Measurements from ENCODE around the gene MAP3K8. TPM values are rescaled to one million over a fixed set of nuclear protein-coding genes. Genes with fewer than 3 reads are reported as not detected.
A peak's percentile ranks its signal among the peaks of the same experiment; 100 is the strongest.

MAP3K8 gene
- total and polyA plus RNA-seq, 7 donors, result 2.4 to 8.3 (median 4.4) TPM

DNA sequence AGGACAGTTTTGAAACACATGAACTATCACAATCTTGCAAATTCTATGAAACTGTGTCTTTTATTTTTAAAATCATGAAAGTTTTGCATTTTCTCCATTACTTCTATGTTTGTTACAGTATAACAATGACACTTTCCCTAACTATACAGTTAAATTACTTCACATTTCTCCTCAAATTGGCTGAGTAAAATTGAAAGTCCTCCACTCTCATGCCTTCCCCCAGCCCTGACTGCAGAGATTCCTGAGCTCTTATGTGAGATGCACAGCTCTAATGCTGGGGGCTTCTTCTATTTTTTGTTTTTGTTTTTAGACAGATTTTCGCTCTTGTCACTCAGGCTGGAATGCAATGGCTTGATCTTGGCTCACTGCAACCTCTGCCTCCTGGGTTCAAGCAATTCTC lies 22.7 kb upstream of the MAP3K8 start:
- H3K4me3 ChIP-seq, result no peak overlapping the region
- WGBS, 3 donors, result 100% methylated on average over 1 of the region's 1 CpG
- DNase-seq, result no peak
- peaks cover 4% of the 10 kb centered on the region for H3K4me1 ChIP-seq
- no peak for TF ChIP-seq CTCF (IDR thresholded peaks at IDR 0.05)
- H3K27ac ChIP-seq, result no peak overlapping the region
- no peaks in the 10 kb centered on the region for H3K9me3 ChIP-seq
- no peaks in the 10 kb centered on the region for H3K36me3 ChIP-seq (ENCODE audit: insufficient read depth in 1 of 2, low read depth in 1 of 2)
- intact Hi-C loops (cut with DNase I), result loop anchor here (5.0 kb wide), 2 partner anchors 121 to 176 kb away; no protein-coding TSS in a partner anchor
- no peaks in the 10 kb centered on the region for H3K27me3 ChIP-seq (ENCODE audit: insufficient read depth in 3 of 3, low read length in 2 of 3)
- ATAC-seq, result no peak

DNA sequence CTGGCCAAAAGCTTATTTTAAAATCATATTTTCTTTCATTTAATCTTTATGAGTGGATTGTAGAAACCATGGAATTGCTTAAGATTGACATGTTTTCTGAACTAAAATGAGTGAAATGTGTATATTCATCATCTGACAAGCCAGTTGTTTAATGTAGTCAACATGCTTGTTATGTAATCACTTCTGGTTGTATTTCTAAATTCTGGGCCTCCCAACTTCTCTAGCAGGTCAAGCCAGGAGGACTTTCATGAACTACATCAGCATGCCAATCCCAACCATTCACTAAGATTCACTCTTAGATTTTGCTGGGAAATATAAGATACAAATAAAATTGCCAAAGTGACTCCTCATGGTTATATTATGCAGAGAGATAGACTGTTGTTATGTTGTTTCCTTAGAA lies 21.1 kb upstream of the MAP3K8 start:
- Histone ChIP-seq H3K4me1 (peaks cover 4% of the 10 kb centered on the region), H3K9me3 (no peaks in the 10 kb centered on the region), H3K27me3 (ENCODE audit: insufficient read depth in 3 of 3, low read length in 2 of 3) (no peaks in the 10 kb centered on the region), H3K36me3 (ENCODE audit: insufficient read depth in 1 of 2, low read depth in 1 of 2) (no peaks in the 10 kb centered on the region), H3K27ac (no peak overlapping the region), H3K4me3 (no peak overlapping the region)
- DNase-seq, result no peak
- ATAC-seq, result no peak
- TF ChIP-seq CTCF (IDR thresholded peaks at IDR 0.05), result no peak
- intact Hi-C loops (cut with DNase I), result loop anchor here (5.0 kb wide), 2 partner anchors 119 to 174 kb away; no protein-coding TSS in a partner anchor

DNA sequence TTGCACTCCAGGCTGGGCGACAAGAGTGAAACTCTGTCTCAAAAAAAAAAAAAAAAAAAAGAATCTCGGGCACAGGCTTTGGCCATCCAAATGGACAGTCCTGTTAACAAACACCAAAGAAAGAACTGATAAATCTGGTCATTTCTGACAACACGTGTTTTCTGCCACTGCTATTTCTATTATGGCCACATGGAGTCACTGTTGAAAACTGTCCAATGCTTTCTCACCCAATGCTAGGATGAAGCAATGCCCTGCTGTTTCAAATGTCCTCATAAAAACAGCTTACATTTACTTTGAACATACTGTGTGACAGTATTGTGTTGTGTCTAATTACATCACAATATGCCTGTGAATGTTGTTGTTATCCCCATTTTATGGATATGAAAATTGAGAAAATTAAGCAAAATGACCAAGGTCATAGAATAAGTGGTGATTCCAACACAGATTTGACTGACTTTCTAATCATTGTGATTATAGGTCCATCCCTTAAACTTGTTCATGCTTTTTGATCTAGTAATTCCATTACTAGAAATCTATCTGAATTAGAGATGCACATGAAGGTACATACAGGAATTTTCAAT lies 19.9 kb upstream of the MAP3K8 start:
- intact Hi-C loops (cut with DNase I), result loop anchor here (1.0 to 5.0 kb wide), 3 partner anchors 118 to 173 kb away; no protein-coding TSS in a partner anchor
- no peaks in the 10 kb centered on the region for H3K9me3 ChIP-seq
- 29 to 43% (median 33%) methylated on average over 3 of the region's 3 CpGs for WGBS, 3 donors
- H3K36me3 ChIP-seq (ENCODE audit: insufficient read depth in 1 of 2, low read depth in 1 of 2), result no peaks in the 10 kb centered on the region
- peak; percentile 73 to 96 (median 84) for ATAC-seq
- peak; percentile 86 for TF ChIP-seq CTCF (IDR thresholded peaks at IDR 0.05)
- no peak overlapping the region for H3K27ac ChIP-seq
- no peak overlapping the region for H3K4me3 ChIP-seq
- H3K4me1 ChIP-seq, result peaks cover 4% of the 10 kb centered on the region
- no peaks in the 10 kb centered on the region for H3K27me3 ChIP-seq (ENCODE audit: insufficient read depth in 3 of 3, low read length in 2 of 3)
- no peak for DNase-seq

DNA sequence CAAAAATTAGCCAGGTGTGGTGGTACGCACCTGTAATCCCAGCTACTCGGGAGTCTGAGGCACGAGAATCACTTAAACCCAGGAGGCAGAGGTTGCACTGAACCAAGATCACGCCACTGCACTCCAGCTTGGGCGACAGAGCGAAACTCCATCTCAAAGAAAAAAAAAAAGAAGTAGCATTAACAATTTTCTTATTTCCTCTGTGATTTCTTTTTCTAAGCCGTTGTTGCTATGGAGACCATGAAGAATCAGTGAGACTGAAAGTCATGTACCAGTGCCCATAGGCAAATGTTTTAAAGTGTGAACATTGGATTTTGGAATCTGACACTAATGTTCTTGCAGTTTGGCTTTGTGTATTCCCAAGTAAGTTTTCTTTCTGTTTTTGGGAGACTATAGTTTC lies 18.4 kb upstream of the MAP3K8 start:
- ATAC-seq, result no peak
- Histone ChIP-seq H3K27me3 (ENCODE audit: insufficient read depth in 3 of 3, low read length in 2 of 3) (no peaks in the 10 kb centered on the region), H3K36me3 (ENCODE audit: insufficient read depth in 1 of 2, low read depth in 1 of 2) (no peaks in the 10 kb centered on the region), H3K9me3 (no peaks in the 10 kb centered on the region), H3K4me3 (no peak overlapping the region), H3K4me1 (peaks cover 4% of the 10 kb centered on the region), H3K27ac (no peak overlapping the region)
- intact Hi-C loops (cut with DNase I), result no loop called here
- no peak for DNase-seq
- WGBS, 3 donors, result 85 to 89% (median 88%) methylated on average over 7 of the region's 7 CpGs
- no peak for TF ChIP-seq CTCF (IDR thresholded peaks at IDR 0.05)

DNA sequence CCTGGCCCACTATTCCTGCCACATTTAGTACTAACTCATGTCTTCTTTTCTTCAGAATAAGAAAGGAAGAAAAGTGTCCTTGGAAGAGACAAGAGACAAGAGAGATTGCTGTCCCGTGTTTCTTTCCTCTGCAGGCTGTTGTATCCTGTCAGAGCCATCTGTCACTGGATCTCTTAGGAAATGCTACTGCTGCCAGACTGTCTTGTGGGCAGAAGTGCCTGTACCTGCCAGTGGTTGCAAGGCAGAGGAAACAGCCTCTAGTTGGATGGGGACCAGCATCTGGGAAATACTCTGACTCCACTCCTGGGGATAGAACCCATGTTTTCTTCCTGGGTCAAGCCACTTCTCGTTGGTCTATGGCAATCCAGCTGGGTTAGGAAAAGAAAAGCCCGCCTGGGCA lies 16.7 kb upstream of the MAP3K8 start:
- DNase-seq (no peak), ATAC-seq (peak in 1 of 4 donors; percentile 80)
- Histone ChIP-seq H3K9me3 (no peaks in the 10 kb centered on the region), H3K4me3 (no peak overlapping the region), H3K27ac (no peak overlapping the region), H3K36me3 (ENCODE audit: insufficient read depth in 1 of 2, low read depth in 1 of 2) (no peaks in the 10 kb centered on the region), H3K4me1 (peaks cover 4% of the 10 kb centered on the region), H3K27me3 (ENCODE audit: insufficient read depth in 3 of 3, low read length in 2 of 3) (no peaks in the 10 kb centered on the region)
- WGBS, 3 donors, result 56 to 75% (median 67%) methylated on average over 3 of the region's 3 CpGs
- intact Hi-C loops (cut with DNase I), result no loop called here
- TF ChIP-seq CTCF (IDR thresholded peaks at IDR 0.05), result no peak

Measured in psoas muscle (tissue), 8 donors.